Loucy (cell line): ENCODE data around the gene SLC11A1.
A peak's percentile ranks its signal among the peaks of the same experiment; 100 is the strongest.

Experiments used
- H2AFZ ChIP-seq: fragments of 200-600 bp; sonication (generic); 2 replicates; pipeline ENCODE4 v1.6.0; 2016; ENCODE audit warnings: antibody characterized with exemption, mild to moderate bottlenecking, low read length, moderate library complexity
- H3F3A ChIP-seq: fragments of 200-600 bp; 2 replicates; pipeline ENCODE4 v1.6.0; 2016; ENCODE audit warnings: antibody characterized with exemption, low read depth, mild to moderate bottlenecking
- H3K27me3 ChIP-seq: fragments of 200-600 bp; sonication (generic); 2 replicates; pipeline ENCODE4 v1.6.1; 2014; ENCODE audit warnings: low read length, mild to moderate bottlenecking; ENCODE audit not compliant: insufficient read depth, poor library complexity, severe bottlenecking
- H3K36me3 ChIP-seq: fragments of 200-600 bp; sonication (generic); 2 replicates; pipeline ENCODE4 v1.6.1; 2016; ENCODE audit warnings: low read length; ENCODE audit not compliant: insufficient read depth
- H3K4me1 ChIP-seq: fragments of 200-600 bp; sonication (generic); 2 replicates; pipeline ENCODE4 v1.5.1; 2014; ENCODE audit warnings: low read length, mild to moderate bottlenecking; ENCODE audit not compliant: insufficient read depth, poor library complexity, severe bottlenecking
- H3K4me2 ChIP-seq: fragments of 200-600 bp; sonication (generic); 2 replicates; pipeline ENCODE4 v1.6.0; 2014; ENCODE audit warnings: antibody characterized with exemption, low read length, low read depth, mild to moderate bottlenecking; ENCODE audit not compliant: poor library complexity, severe bottlenecking
- H3K4me3 ChIP-seq: fragments of 200-600 bp; sonication (generic); 2 replicates; pipeline ENCODE4 v1.5.1; 2014; ENCODE audit warnings: low read length, mild to moderate bottlenecking, mixed read lengths; ENCODE audit not compliant: poor library complexity, severe bottlenecking
- H3K79me2 ChIP-seq: fragments of 200-600 bp; sonication (generic); 2 replicates; pipeline ENCODE4 v1.6.1; 2014; ENCODE audit warnings: low read length; ENCODE audit not compliant: insufficient read depth
- H3K9ac ChIP-seq: fragments of 200-600 bp; sonication (generic); 2 replicates; pipeline ENCODE4 v1.6.0; 2014; ENCODE audit warnings: mild to moderate bottlenecking, low read depth, low read length, moderate library complexity; ENCODE audit not compliant: poor library complexity, severe bottlenecking
- H3K9me2 ChIP-seq: fragments of 200-600 bp; sonication (generic); replicated peaks from 2 replicates; pipeline ENCODE4 v1.6.1; 2016; ENCODE audit warnings: low read depth, low read length, mixed read lengths
- H3K9me3 ChIP-seq: fragments of 200-600 bp; sonication (generic); 2 replicates; pipeline ENCODE4 v1.6.1; 2014; ENCODE audit warnings: mild to moderate bottlenecking, antibody characterized with exemption, low read length, low read depth; ENCODE audit not compliant: insufficient read depth
- H4K20me1 ChIP-seq: fragments of 200-600 bp; sonication (generic); 2 replicates; pipeline ENCODE4 v1.6.0; 2014; ENCODE audit warnings: antibody characterized with exemption, low read length, mild to moderate bottlenecking; ENCODE audit not compliant: insufficient read depth, poor library complexity, severe bottlenecking
- EZH2phosphoT487 ChIP-seq: fragments of 200-600 bp; IDR thresholded peaks from 2 replicates; pipeline ENCODE4 v1.6.1; 2018; ENCODE audit warnings: antibody characterized with exemption, mild to moderate bottlenecking, moderate library complexity, borderline replicate concordance
- TF ChIP-seq, protein P1 (sequence below): fragments of 200-600 bp; sonication (generic); conservative IDR thresholded peaks from 2 replicates; pipeline ENCODE4 v1.5.1; 2014; ENCODE audit warnings: mild to moderate bottlenecking, antibody characterized with exemption, low read length

Gene SLC11A1

GRCh38 chr2:218366621-218367414 lies 15.3 kb upstream of the SLC11A1 start:
- Histone ChIP-seq H3K9ac (peak overlapping the region; percentile 64), H3K4me3 (peak overlapping the region; percentile 67), H4K20me1 (no peaks in the 10 kb centered on the region), H3K4me1 (peaks cover 6% of the 10 kb centered on the region), H3F3A (no peaks in the 10 kb centered on the region), H3K4me2 (peak overlapping the region; percentile 61), H2AFZ (no peak overlapping the region), H3K36me3 (no peaks in the 10 kb centered on the region), H3K9me2 (no peaks in the 10 kb centered on the region), H3K9me3 (no peaks in the 10 kb centered on the region), H3K27me3 (no peaks in the 10 kb centered on the region), H3K79me2 (no peaks in the 10 kb centered on the region)
- TF ChIP-seq EZH2phosphoT487 = no peak
- TF ChIP-seq, protein P1, sequence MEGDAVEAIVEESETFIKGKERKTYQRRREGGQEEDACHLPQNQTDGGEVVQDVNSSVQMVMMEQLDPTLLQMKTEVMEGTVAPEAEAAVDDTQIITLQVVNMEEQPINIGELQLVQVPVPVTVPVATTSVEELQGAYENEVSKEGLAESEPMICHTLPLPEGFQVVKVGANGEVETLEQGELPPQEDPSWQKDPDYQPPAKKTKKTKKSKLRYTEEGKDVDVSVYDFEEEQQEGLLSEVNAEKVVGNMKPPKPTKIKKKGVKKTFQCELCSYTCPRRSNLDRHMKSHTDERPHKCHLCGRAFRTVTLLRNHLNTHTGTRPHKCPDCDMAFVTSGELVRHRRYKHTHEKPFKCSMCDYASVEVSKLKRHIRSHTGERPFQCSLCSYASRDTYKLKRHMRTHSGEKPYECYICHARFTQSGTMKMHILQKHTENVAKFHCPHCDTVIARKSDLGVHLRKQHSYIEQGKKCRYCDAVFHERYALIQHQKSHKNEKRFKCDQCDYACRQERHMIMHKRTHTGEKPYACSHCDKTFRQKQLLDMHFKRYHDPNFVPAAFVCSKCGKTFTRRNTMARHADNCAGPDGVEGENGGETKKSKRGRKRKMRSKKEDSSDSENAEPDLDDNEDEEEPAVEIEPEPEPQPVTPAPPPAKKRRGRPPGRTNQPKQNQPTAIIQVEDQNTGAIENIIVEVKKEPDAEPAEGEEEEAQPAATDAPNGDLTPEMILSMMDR = no peak

GRCh38 chr2:218367415-218368149 lies 14.5 kb upstream of the SLC11A1 start:
- Histone ChIP-seq H3K4me2 (peak overlapping the region; percentile 61), H3K9ac (peak overlapping the region; percentile 64), H3F3A (no peaks in the 10 kb centered on the region)

GRCh38 chr2:218368150-218368528 lies 13.9 kb upstream of the SLC11A1 start:
- Histone ChIP-seq H4K20me1 (no peaks in the 10 kb centered on the region), H3K79me2 (no peaks in the 10 kb centered on the region), H2AFZ (0 out of 2 replicates have a peak overlapping the region, but pooled peaks have one; percentile 25), H3F3A (no peaks in the 10 kb centered on the region), H3K9me3 (no peaks in the 10 kb centered on the region), H3K4me2 (peak overlapping the region; percentile 28), H3K27me3 (no peaks in the 10 kb centered on the region), H3K4me3 (peak overlapping the region; percentile 67), H3K9me2 (no peaks in the 10 kb centered on the region), H3K36me3 (no peaks in the 10 kb centered on the region), H3K4me1 (peaks cover 6% of the 10 kb centered on the region), H3K9ac (peak overlapping the region; percentile 64)
- TF ChIP-seq EZH2phosphoT487 = no peak

More at GRCh38 chr2:218367415-218368149, 14.5 kb upstream of the SLC11A1 start:
- no peaks in the 10 kb centered on the region for H3K9me3 ChIP-seq
- H3K4me3 ChIP-seq = peak overlapping the region; percentile 67
- H3K27me3 ChIP-seq = no peaks in the 10 kb centered on the region
- no peaks in the 10 kb centered on the region for H3K9me2 ChIP-seq
- no peaks in the 10 kb centered on the region for H3K36me3 ChIP-seq
- H3K79me2 ChIP-seq = no peaks in the 10 kb centered on the region
- H3K4me1 ChIP-seq = peaks cover 6% of the 10 kb centered on the region
- 0 out of 2 replicates have a peak overlapping the region, but pooled peaks have one; percentile 25 for H2AFZ ChIP-seq
- H4K20me1 ChIP-seq = no peaks in the 10 kb centered on the region
- no peak for TF ChIP-seq EZH2phosphoT487
- TF ChIP-seq, protein P1 = no peak
